Central memory CD4-positive, alpha-beta T cell (primary cell): ENCODE results near the gene RIC3.
A peak's percentile ranks its signal among the peaks of the same experiment; 100 is the strongest.

Source experiments
- DNase-seq: peaks from one replicate; pipeline ENCODE4 v3.0.0; 2022
- total RNA-seq, 3 experiments: gene quantifications; one replicate each; lab custom pipeline; 2026; lab: John Stamatoyannopoulos, UW

RIC3 gene, protein sequence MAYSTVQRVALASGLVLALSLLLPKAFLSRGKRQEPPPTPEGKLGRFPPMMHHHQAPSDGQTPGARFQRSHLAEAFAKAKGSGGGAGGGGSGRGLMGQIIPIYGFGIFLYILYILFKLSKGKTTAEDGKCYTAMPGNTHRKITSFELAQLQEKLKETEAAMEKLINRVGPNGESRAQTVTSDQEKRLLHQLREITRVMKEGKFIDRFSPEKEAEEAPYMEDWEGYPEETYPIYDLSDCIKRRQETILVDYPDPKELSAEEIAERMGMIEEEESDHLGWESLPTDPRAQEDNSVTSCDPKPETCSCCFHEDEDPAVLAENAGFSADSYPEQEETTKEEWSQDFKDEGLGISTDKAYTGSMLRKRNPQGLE
- 15.7 to 74.5 (median 26.1) reads per million in 3 experiments for total RNA-seq

DNA sequence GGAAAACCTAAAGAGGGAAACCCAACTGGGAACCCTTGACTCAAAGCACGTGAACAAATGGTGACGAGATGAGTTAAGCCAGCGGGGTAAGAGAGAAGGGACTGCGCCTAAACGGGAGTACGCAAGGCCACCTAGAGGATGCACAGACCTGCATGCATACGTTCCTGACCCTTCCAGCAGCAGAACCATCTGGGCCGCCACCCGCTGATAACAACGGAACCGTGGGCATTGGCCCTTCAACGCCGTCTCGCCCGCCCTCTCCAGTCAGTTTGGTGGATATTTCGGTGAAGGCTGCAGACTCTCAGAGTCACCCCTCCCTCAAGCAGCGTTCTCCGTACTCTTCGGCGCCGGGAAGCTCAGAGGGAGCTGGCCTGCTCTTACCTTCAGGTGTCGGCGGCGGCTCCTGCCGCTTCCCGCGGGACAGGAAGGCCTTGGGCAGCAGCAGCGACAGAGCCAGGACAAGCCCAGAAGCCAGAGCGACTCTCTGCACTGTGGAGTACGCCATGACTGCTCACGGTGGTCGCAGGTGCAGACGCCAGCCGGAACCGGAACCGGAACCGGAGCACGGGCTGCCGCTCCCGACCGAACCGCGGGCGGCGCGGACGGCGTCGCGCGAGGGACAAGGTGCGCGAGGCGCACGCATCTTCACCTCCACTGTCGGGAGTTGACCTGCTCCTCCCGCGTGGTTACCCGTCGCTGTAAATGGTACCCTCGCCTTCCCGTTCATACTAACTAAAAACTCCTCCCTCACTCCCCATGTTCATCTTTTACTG, at the start of gene RIC3:
TSS of gene RIC3 (minus strand) at position 541 of the 773 bp plus-strand sequence. CDS start at position 505, 36 bp downstream.
- DNase-seq, result peak; percentile 49

DNA sequence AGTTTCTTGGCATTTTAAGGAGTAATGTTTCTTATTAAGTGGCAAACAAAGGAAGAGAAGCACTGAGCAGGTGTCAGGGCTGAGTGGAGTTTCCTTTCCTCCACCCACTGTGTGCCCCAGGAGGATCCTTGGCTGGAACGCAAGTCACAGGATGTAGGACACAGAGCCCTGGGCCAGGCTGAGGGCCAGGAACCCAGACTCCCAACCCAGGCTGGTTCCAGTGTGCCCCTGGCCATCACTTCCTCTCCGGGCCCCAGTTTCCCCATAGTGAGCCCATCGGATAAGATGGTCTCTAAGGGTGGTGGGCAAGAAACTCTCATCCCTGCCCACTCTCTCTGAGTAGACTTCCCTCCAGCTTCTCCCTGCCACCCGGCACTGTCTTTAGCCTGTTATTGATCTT, 49.6 kb upstream of the RIC3 start:
- DNase-seq, result no peak

DNA sequence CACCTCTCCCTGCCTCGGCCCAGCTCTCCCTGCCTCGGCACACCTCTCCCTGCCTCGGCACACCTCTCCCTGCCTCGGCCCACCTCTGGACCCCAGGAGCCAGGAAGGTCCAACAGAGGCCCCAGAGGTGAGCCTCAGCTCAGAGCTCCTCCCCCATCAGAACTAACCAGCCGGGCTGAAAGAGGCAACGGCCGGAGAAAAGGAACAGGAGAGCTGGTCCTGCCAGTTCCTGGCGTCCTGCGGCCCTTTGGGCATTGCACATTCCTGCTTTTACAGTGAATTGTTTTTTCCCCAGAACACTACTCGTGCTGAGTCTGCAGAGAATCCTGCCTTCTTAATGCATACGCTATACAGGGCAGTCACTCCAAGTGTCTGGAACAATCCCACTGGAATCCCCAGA, 49.1 kb upstream of the RIC3 start:
- DNase-seq, result no peak

DNA sequence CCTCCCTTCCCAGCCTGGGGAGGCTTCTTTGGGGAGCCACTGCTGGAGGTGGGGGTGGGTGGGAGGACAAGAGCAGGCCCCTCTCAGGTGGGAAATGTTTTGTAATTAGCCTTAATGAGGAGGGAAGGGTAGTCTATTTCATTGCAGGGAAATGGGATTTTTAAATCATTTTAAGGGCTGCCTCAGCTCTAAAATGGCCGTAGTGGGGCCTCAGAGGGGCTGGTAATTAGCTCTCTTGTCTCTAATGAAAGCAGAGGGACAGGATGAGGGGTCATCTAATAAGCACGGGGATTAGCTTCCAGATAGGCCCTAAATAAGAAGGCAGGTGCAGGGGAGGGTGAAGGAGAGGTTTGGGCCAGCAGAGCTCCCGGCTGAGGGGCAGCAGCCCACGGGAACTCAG, 48.3 kb upstream of the RIC3 start:
- DNase-seq, result no peak

DNA sequence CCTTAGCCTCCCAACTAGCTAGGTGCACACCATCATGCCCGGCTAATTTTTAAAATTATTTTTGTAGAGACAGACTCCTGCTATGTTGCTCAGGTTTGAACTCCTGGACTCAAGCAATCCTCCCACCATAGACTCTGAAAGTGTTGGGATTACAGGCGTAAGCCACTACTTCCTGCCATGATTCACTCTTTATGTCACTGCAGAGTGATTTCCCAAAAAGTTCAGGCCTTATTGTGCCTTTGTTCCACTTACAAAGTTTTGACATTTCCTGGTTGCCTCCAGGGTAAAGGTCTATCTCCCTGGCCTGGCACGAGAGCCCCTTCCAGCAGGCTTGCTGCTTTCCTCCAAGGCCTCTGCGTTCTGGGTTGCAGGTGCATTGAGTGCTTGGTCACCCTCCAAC, 44.6 kb upstream of the RIC3 start:
- no peak for DNase-seq

DNA sequence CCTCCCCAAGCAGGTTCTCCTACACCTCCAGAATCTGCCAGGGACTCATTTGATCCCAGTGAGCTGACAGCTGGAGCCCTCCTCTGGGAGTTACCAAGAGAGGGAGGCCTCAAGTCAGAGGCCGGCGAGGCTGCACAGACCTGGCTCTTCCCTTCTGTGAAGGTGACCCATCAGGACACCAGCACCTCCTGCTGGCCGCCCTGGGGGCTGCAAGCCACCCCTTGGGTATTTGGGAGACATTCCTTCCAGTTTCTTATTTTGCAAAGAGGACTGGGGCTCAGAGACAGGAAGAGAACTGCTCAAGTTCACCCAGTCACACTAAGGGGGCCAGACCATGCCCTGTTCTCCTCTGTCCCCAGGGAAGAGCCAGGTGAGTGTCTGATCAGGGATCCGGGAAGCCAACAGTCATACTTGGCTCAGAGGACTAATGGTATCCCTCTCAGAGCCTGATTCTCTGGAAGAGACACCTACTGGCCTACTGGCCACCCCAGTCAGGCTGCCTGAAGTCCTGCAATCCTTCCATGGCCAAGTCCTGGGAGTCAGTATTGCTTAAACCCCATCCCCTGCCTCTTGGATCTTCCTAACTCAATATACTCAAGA, 40.5 kb upstream of the RIC3 start:
- DNase-seq, result no peak

DNA sequence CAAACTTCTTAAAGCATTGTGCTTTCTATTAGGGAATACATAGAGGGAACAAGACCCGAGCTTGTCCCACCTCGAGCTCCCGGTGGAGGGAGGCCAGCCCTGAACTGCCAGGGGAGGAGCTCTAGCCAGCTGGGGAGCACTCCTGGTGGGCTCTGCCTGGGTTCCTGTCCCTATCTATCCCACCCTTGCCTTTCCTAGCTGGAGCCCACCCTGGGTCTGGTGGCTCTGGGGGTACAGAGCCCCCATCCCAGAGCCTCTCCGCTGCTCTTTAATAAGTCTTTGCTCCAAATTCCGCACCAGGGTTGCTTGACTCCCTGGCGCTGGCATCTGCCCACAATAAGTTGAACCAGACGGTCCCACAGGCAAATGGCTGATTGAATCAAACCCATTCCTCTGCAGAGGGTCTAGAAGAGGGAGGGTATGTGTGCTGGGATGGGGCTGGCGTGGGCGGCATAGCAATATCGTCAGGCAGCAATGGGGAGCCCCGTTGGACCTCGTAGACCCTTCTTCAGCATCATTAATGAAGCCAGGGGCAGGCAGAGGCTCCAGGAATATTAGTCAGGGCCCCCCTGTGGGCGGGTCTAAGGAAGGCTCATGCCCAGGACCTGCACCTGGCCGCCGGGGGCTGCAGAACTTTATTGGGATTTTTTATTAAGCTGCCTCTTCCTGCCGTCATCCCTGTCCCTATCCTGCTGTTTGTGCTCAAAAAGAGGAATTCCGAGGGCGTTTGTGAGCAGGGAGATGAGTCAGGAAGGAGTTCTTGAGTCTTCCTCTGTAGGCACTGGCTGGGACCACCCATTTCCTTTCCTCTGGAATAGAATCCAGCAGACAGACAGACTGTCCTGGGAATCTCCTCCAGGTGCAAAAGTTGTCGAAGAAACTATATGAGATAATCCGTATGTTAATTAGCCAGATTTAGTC, 38.5 kb upstream of the RIC3 start:
- DNase-seq, result no peak

DNA sequence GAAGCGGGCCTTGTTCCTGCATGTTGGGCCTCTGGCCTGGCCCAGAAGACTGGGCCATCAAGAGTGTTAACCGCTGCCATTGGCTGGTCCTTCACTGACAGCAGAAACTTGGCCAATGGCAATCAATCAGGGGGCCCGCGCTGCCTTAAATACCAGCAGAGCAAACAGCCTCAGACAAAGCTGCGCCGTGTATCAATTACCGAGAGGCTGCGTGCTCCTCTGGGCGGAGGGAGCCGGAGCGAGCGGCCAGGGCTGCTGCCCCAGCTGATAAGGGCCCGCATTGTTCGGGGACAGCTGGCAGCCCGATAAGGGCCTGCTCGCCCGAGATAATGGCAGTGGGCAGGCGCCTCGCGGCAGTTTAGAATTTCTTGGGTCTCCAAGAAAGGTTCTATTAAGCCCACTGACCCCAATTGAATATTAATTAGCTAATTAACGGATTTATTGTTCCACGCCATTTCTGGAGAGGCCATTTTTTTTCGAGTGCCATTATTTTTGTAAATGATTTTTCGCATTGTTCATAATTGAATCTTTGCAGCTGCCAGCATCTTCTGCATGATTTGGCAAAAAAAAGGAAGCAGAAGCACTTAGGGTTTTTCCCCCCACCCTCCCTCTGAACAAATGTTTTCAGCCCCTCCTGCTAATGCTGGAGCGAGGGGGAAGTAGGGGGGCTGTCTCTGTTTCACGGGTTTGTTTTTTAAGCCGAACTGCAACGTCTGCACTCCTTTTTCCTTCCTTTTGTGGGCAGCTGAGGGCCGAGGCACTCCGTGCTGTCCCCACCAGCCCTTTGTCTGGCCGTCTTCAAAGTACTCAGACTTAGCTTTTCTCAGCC, 37.6 kb upstream of the RIC3 start:
- DNase-seq, result no peak

DNA sequence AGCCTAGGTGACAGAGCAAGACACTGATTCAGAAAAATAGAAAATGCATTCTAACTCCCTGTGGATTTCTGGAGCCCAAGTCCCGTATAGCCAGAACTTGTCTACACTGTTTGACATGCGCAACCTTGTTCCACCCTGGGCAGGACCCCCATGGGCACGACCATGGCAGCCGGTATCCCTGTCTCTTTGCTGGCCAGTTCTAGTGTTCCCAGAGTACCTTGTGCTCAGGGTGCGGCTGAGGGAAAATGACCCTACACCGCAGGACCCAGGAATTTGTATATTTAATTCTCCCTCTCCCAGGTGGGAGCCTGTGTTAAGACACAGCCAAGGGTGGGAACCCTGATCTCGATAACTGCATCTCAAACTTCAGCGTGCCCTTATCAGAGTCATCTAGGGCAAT, 36.7 kb upstream of the RIC3 start:
- DNase-seq, result no peak

DNA sequence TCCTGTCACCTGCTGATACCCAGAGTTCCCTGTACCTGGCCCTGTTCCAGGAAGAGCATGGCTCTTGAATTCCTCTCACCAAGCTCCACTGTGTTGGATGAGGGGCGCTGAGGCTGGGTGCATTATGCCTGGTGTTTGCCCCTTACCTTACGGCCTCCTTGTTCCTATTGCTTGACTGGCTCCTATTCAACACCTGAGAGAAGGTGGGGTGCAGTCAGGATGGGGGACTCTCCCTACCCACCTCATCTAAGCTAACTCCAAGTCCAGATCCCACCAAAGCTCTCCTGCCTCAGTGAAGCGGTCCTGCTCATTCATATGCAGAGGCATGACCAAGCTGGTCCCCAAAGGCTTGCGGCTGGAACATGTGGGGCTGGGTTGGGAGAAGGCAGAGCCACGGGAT, 35.8 kb upstream of the RIC3 start:
- DNase-seq, result no peak

DNA sequence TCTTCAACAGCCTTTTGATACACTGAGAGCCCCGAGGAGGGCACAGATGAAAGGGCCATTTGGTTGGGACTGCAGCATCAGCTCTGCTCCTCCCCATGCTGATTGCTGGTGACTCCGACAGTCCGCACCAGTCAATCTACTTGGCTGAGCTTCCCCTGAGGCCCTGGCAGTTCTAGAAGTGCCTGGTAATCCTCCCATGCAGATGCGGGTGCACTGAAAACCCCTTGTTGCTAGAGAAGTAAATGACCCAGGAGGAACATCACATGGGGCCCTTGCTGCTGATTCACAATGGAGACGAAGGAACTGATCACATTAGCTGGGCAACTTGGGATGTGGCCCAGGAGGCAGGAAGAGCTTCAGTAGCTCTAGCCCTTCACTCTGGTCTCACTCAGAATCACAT, 35.2 kb upstream of the RIC3 start:
- no peak for DNase-seq

DNA sequence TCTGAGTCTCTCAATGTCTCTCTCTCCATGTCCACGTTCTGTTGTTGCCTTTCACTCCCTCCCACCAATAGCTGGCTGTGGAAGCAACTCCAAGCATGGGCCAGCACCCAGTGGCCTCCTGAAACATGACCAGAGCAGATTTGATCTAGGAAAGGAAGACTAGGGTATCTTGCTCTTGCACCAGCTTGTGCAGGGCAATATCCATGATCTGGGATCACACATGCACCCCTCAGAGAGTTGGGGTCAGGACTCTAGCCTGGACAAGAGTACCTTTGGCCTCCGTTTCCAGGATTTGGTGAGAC, 34.5 kb upstream of the RIC3 start:
- DNase-seq, result no peak

DNA sequence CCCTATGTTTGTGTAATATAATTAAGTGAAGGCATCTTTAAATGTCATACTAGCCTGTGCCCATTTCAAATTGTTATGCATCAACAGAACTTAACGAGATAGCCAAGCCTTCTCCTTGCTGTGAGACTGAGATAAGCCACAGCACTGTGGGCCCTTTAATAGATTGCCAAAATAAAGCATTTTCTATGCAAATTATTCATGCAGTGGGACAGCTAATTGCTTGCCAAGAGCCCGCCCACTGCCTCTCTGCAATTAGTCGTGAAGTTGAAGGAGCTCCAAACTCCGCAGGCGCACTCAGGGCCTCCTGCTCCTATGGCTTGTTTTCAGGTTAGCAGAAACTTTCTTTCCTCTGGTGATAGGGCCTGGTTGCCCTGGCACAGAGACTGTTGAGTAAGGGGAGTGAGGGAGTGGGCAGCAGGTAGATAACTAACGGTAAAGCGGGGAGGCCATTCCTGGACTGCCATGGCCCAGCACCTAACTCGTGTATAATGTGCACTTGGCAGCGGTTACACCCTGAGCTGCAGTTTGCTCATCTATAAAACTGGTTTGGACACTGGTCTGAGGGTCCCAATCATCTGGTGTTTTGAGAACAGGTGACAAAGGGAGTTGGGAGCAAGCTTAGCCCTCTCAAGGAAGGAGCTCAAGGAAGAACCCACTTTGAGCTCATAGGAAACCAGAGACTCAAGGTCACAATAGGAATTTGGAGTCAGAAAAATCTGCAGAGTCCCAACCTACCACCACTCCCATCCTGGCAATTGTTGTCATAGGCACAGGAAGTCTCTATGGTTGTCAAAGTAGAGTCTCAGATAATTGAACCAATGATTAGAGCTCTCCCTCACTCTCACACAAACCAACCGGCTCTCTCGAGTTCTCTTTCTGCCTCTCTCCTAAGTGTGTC, 33.9 kb upstream of the RIC3 start:
- DNase-seq, result no peak

DNA sequence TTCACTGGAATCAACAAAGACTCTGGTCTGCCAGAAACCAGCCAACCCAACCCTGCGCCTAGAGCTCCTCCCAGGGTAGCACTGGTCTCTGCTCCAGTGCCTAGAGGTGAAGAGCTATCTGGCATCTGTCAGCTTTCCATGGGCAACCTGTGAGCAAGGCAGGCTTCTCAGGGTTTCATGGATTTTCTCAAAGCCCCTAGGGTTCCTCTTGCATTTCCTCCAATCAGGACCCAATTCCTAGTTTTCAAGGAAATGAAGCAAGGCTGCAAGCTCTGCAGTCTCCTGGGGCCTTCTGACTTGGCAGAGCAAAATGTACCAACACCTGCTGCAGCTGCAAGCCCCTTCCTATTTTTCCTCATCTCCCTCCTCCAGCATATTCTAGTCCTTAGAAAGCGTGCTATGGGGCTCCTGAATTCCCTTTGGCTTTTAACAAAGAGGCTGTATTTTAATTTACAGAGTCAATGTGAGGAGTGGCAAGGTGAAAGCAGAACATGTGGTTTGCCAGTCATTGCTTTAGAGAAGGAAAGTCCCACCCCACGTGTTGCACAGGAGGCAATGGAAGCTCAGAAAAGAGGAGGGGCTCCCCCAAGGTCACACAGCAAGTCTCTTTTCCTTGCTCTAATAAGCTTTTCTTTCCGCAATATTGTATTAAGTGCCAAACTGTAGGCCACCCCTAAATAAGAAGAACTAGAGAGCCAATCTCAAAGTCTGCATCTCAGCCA, 33.0 kb upstream of the RIC3 start:
- no peak for DNase-seq

DNA sequence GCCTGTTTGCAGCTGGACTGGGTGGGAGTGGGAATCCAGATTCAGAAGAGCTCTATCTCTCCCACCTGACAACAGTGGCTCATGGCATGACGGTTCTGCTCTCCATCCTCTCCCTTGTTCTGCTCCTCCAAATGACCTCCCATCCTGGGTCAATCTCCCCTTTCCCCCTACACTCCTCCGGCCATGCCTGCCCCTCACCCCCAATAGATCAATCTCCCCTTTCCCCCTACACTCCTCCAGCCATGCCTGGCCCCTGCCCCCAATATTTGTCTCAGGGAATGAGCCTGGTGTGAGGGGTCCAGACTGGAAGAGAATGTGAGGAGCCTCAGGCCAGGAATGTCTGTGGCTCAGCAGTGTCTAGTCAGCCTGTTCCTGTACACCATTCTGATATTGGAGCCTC, 30.9 kb upstream of the RIC3 start:
- DNase-seq, result no peak

DNA sequence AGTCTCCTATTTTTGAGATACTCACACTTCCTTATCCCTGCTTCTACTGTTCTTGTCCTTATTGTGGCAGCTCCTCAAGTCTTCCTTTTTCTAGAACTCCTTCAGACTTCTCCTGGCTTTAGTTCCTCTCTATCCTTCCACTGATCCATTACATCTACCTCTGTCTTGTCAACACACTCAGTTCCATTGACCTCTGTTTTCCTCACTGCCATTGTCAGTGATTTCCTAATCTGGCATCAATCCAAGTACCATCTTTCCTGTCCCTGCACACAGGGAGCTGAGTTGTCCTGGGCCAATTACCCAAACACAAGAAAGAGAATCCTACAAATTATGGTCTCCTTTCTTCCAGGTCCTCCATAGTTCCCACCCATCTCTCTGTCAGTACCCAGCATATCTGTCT, 27.9 kb upstream of the RIC3 start:
- DNase-seq, result no peak

DNA sequence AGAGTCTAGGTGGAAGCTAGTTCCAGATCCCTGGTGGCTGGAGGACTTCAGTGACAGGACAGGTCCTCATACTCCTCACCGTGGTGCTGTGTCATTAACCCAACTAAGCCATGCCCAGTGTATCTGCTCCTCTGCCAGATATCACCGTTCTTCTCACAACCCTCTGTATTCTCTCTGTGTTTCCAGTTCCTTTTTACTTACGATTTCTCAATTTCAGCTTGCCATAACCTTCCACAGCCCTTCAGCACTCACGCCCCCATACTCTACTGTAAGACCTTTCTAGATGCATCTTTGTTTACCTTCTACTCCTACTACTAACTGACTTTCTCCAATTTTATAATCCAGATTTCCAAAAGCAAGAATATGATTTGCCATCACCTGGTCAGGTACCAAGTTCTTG, 26.1 kb upstream of the RIC3 start:
- no peak for DNase-seq

DNA sequence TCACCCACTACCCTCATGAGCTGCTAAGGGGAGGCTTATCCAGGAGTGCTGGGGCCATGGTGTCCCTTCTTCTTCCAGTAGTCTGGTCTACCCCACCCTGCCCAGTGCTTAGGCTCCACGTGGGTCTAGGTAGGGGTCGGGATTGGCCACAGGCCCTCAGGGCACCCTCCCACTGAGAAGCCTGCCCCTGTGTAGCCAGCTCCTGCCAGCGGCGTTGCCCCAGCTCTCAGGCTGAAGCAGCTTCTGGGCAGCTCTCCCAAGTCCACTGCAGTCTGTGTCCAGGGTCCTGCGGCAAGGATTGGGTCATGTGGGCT, 24.0 kb upstream of the RIC3 start:
- DNase-seq, result no peak

DNA sequence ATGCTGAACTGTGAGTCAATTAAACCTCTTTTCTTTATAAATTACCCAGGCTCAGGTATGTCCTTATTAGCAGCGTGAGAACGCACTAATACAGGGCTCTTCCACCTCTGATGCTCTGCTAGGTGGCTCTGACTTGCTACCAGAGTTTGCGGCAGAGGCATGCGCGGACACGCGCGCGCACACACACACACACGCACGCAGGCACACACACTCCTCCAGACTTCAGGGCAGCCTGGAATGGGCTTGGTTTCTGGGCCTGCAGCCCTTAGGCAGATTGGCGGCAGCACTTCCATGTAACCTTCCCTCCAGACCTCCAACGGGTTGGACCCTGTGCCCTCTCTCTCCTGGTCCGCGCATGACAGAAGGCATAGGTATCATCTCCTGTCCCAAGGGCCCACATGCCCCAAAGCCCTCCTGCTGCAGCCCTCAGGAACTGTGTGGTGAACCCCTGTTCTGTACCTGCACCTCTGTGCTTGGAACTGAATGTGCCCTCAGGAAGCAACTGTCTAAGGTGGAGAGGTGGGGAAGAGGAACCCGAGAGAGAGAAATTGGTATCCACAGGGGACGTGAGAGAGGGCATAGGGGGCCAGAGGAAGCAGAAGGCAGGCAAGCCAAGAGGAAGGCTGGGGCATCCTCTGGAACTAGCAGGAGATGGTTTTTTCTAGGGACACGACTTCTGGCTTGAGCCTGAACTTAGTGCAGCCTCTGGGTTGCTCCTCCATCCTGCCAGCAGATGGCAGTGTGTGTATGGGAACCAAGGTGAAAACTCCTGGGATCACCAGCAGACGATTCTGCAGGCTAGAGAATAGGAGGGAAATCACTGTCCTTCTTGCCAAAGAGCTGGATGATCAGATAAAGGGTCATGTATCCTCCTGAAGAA, 23.4 kb upstream of the RIC3 start:
- no peak for DNase-seq
